Transverse colon (tissue), 4 donors: ENCODE results near the gene TMEM95. TPM values are rescaled to one million over a fixed set of nuclear protein-coding genes. Genes with fewer than 3 reads are reported as not detected.

Experiments
- DNase-seq: peaks from one replicate; pipeline ENCODE4 v3.0.0-alpha.2; 2019
- H3K27ac ChIP-seq, 4 donors: fragments of 200-600 bp; sonication (generic); 2 replicates each; pipeline ENCODE4 v1.5.1; 2016 to 2018; ENCODE audit warnings: inconsistent platforms in 4 of 4
- H3K27me3 ChIP-seq: fragments of 200-600 bp; sonication (generic); 2 replicates; pipeline ENCODE4 v1.5.1; 2017; ENCODE audit warnings: inconsistent platforms
- H3K36me3 ChIP-seq, 4 donors: fragments of 200-600 bp; sonication (generic); 2 replicates each; pipeline ENCODE4 v1.5.1; 2017 to 2019; ENCODE audit warnings: inconsistent platforms in 4 of 4
- H3K4me1 ChIP-seq, 4 donors: fragments of 200-600 bp; sonication (generic); 2 replicates each; pipeline ENCODE4 v1.5.1; 2017 to 2020; ENCODE audit warnings: inconsistent platforms in 4 of 4
- H3K4me3 ChIP-seq, 4 donors: fragments of 200-600 bp; sonication (generic); 1 replicate in 1 of 4; 2 replicates in 3 of 4; pipeline versions ENCODE4 v1.5.1 to v1.6.1; 2017 to 2019; ENCODE audit warnings: inconsistent platforms in 4 of 4
- H3K9me3 ChIP-seq, 2 donors: fragments of 200-600 bp; sonication (generic); 2 replicates each; pipeline ENCODE4 v1.5.1; 2017 to 2019; ENCODE audit warnings: inconsistent platforms in 2 of 2
- EP300 ChIP-seq: sonication (generic); formaldehyde crosslinking; IDR thresholded peaks from one replicate; pipeline ENCODE4 v1.6.1; 2017; ENCODE audit warnings: antibody characterized with exemption, low read depth
- POLR2A ChIP-seq: fragments of 450-650 bp; IDR thresholded peaks from one replicate; pipeline ENCODE4 v1.6.1; 2016; ENCODE audit warnings: antibody characterized with exemption, mild to moderate bottlenecking, moderate library complexity
- POLR2AphosphoS5 ChIP-seq, 3 donors: sonication (generic); formaldehyde crosslinking; IDR thresholded peaks; one replicate each; pipeline ENCODE4 v1.6.1; 2016; ENCODE audit warnings: antibody characterized with exemption in 3 of 3
- WGBS, 2 donors: methylation state at CpG; one replicate each; pipeline ENCODE4 v1.1.5; 2018; ENCODE audit warnings: low coverage in 1 of 2; 5-methylcytosine and 5-hydroxymethylcytosine counted together
- in situ Hi-C, 4 donors: fragments of 200-750 bp; cut with MboI; loops; one replicate each; pipeline versions ENCODE4 v1.15.0 to v1.15.1; 2017; ENCODE audit warnings: low sequenced_read_pairs in 3 of 4, low pct_ligation_motif_present in 1 of 4, low pct_unique_long_range_greater_than_20kb in 1 of 4
- intact Hi-C: fragments of 100-400 bp; cut with DNase I; formaldehyde crosslinking; loops from one replicate; pipeline ENCODE4 v1.15.1; 2023; ENCODE audit warnings: low total_unique reads
- total RNA-seq, 4 donors: library from RNA; depleted of rRNA; stranded (reverse); fragments of >200 nt; gene quantifications; one replicate each; pipeline ENCODE4 v1.1.0, GENCODE V29; 2016
- TF ChIP-seq, protein P1 (sequence below), 5 experiments: fragments of 200-600 bp in 3 of 5; fragments of 450-650 bp in 2 of 5; sonication (generic) in 3 of 5; IDR thresholded peaks; 1 replicate in 2 of 5; 2 replicates in 3 of 5; pipeline ENCODE4 v1.5.1; 2016 to 2017; ENCODE audit warnings: antibody characterized with exemption in 5 of 5, inconsistent platforms in 3 of 5, mild to moderate bottlenecking in 2 of 5, moderate library complexity in 1 of 5

Gene TMEM95
- total RNA-seq, 4 donors from 2014 or later = not detected

DNA sequence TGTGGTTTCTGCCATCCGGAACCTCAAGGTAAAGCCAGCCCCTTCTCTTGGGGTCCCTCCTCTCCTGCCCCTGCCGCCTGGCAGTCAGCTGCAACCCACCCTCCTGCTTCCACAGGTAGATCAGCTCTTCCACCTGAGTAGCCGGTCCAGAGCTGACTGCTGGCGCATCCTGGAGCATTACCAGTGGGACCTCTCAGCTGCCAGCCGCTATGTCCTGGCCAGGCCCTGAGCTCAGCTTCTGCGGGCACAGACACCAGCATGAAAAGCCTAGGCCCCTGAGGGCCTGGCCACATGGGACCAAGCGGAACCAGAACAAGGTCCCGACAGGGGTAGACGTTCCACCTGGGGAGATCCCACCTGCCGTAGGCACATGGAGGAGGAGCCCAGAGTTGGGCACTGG is 33.9 kb downstream of the TMEM95 start:
- H3K36me3 ChIP-seq = no peaks in the 10 kb centered on the region
- intact Hi-C loops = no loop called here
- 93% methylated on average over 6 of the region's 10 CpGs; no CpG with 5 or more reads in 1 of the 2 donors for WGBS, 2 donors

DNA sequence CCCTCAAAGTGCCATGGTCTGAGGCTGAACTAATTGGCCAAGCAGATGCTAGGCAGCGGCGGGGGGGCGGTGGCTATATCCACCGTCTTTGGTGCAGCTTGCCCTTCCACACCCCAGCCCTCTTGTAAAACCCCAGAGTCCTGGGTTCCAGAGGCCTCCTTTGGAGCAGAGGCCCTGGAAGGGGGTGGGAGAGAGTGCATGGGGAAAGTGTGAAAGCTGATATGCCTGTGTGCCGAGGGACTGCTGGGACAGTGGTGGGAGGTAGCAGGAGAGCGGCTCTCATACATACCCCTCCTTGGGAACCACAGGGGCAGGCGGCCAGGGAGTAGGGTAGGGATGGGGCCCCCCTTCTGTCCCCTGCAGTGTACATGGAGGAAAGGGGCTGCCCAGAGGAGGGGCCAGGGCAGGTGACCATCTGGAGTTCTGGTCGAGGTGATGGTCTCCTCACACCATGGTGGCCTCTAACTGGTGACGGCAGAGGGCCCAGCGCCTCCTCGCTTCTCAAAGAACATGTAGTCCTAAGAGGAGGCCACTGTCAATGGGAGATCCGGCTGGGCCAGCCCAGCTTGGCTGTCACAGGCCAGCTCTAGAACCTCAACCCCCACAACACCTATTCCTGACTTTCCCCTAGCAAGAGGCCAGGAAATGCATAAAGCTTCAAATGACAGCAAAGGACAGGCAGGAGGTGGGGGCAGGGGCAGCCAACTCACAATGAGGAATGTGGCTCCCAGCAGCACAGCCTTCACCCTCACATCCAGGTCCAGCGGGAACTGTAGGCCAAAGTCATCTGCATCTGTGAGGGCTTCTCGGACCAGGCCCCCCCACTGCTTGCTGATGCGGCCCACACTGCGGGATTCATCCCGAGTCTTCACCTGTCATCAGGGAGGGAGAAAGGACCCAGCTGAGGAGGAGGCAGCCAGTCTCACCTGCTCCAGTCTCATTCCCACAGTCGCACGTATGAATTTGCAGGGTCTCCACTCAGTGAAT is 35.3 kb downstream of the TMEM95 start:
- DNase-seq = no peak
- H3K4me3 ChIP-seq = no peak overlapping the region
- intact Hi-C loops = no loop called here
- no peaks in the 10 kb centered on the region for H3K9me3 ChIP-seq
- peaks cover 10 to 20% (median 14%) of the 10 kb centered on the region in 4 donors for H3K4me1 ChIP-seq
- no peak overlapping the region for H3K27ac ChIP-seq
- H3K36me3 ChIP-seq = no peaks in the 10 kb centered on the region
- TF ChIP-seq POLR2A = no peak
- TF ChIP-seq, protein P1, sequence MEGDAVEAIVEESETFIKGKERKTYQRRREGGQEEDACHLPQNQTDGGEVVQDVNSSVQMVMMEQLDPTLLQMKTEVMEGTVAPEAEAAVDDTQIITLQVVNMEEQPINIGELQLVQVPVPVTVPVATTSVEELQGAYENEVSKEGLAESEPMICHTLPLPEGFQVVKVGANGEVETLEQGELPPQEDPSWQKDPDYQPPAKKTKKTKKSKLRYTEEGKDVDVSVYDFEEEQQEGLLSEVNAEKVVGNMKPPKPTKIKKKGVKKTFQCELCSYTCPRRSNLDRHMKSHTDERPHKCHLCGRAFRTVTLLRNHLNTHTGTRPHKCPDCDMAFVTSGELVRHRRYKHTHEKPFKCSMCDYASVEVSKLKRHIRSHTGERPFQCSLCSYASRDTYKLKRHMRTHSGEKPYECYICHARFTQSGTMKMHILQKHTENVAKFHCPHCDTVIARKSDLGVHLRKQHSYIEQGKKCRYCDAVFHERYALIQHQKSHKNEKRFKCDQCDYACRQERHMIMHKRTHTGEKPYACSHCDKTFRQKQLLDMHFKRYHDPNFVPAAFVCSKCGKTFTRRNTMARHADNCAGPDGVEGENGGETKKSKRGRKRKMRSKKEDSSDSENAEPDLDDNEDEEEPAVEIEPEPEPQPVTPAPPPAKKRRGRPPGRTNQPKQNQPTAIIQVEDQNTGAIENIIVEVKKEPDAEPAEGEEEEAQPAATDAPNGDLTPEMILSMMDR (IDR thresholded peaks at IDR 0.05) = no peak
- no peak for TF ChIP-seq POLR2AphosphoS5 (IDR thresholded peaks at IDR 0.05)
- no peak for TF ChIP-seq EP300
- in situ Hi-C loops = no loop called here
- 92% methylated on average over 19 of the region's 19 CpGs; no CpG with 5 or more reads in 1 of the 2 donors for WGBS, 2 donors
- no peaks in the 10 kb centered on the region for H3K27me3 ChIP-seq

More for the DNA sequence above, 33.9 kb downstream of the TMEM95 start:
- Histone ChIP-seq H3K27me3 (no peaks in the 10 kb centered on the region), H3K4me3 (no peak overlapping the region), H3K27ac (no peak overlapping the region), H3K9me3 (no peaks in the 10 kb centered on the region), H3K4me1 (peaks cover 9 to 14% (median 10%) of the 10 kb centered on the region in 4 donors)
- DNase-seq = no peak
- in situ Hi-C loops = no loop called here
- TF ChIP-seq, protein P1 (IDR thresholded peaks at IDR 0.05) = no peak
- TF ChIP-seq POLR2A = no peak
- TF ChIP-seq POLR2AphosphoS5 (IDR thresholded peaks at IDR 0.05) = no peak
- no peak for TF ChIP-seq EP300

DNA sequence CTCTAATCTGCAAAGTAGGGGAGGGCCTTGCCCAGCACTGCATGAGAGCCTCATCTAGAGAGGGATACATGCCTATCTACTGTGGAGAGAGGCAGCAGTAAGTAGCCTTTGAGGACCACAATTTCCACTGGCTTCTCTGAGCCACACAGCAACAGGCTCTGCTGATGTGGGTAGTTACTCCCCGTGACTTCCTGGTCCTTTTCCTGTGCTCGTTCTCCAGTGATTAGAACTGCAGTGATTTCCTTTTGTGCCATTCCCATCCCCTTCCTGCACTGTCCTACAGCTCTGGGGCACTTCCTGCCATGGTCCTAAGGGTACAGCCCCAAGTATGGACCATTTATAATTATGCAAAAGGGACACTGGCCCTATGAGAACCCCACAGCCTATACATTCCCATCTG is 36.4 kb downstream of the TMEM95 start:
- H3K27me3 ChIP-seq = no peaks in the 10 kb centered on the region
- no peaks in the 10 kb centered on the region for H3K36me3 ChIP-seq
- in situ Hi-C loops = no loop called here
- H3K9me3 ChIP-seq = no peaks in the 10 kb centered on the region
- TF ChIP-seq EP300 (no peak), POLR2A (no peak), POLR2AphosphoS5 (IDR thresholded peaks at IDR 0.05) (no peak)
- TF ChIP-seq, protein P1 (IDR thresholded peaks at IDR 0.05) = no peak
- peaks cover 11 to 22% (median 17%) of the 10 kb centered on the region in 4 donors for H3K4me1 ChIP-seq
- 70 to 73% methylated on average over 2 of the region's 2 CpGs for WGBS, 2 donors
- intact Hi-C loops = no loop called here
- H3K27ac ChIP-seq = no peak overlapping the region
- no peak for DNase-seq
- H3K4me3 ChIP-seq = no peak overlapping the region
